ENCODE measurements around the gene MYO1D. TPM values are rescaled to one million over a fixed set of nuclear protein-coding genes. Genes with fewer than 3 reads are reported as not detected.

Gene MYO1D
- total and polyA plus RNA-seq, 2 donors (not counting 1 experiment from before 2014, with no cell fraction given), result 5.4 to 26.7 TPM

DNA sequence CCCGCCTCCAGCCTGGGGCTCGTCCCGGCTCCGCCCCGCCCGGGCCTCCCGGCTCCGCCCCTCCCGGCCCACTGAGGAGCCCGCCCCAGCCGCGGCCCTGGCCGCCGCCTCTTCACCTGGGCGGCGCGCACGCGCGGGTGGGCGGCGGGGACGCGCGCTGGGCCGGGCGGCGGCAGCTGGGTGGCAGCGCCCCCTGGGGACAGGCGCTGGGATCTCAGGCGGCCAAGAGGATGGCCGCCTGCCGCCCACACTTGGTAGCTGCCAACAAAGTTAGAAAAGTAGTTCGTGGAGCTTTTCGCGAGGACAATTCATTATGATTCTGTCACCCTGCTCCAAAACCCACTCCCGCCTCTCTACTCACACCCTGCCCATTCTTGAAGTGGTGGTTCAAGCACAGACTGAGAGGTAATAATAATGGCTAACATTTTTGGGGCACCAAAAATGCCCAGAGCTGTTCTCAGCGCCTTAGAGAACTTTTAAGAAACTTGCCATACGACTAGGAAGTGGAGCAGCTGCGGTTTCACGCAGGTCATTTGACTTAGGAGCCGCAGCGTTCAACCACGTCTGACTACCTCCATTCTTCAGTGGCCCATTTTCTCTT, 340 bp upstream of the MYO1D start:
- Mint-ChIP-seq H3K9me3 (ENCODE audit: insufficient read depth) (no peaks in the 10 kb centered on the region), H3K4me3 (peak overlapping the region; percentile 85), H3K27ac (peak overlapping the region; percentile 90), H3K27me3 (peaks cover 4% of the 10 kb centered on the region), H3K4me1 (peaks cover 20% of the 10 kb centered on the region)
- Histone ChIP-seq H3K4me1 (ENCODE audit: control insufficient read depth in 2 of 2, insufficient read depth in 2 of 2, low read length in 2 of 2) (peaks cover 12 to 19% of the 10 kb centered on the region in 2 donors), H4K20me1 (ENCODE audit: control insufficient read depth, insufficient read depth, low read length, poor library complexity, severe bottlenecking) (no peaks in the 10 kb centered on the region), H3K27ac (ENCODE audit: low read length in 2 of 2) (peak overlapping the region; percentile 70 to 77), H3K27me3 (replicated peaks in 1 of 4; ENCODE audit: control extremely low read depth in 1 of 4, control insufficient read depth in 3 of 4, insufficient read depth in 4 of 4, low read length in 3 of 4) (no peaks in the 10 kb centered on the region), H3K4me3 (ENCODE audit: control extremely low read depth in 1 of 5, extremely low read depth in 1 of 5, insufficient read depth in 1 of 5, low read depth in 2 of 5, low read length in 4 of 5) (peak overlapping the region in 4 of 5 experiments; percentile 36 to 85 (median 75)), H3K9ac (ENCODE audit: low read length) (peak overlapping the region; percentile 74), H3K36me3 (replicated peaks in 1 of 2; ENCODE audit: control extremely low read depth in 1 of 2, control insufficient read depth in 1 of 2, extremely low read depth in 1 of 2, insufficient read depth in 2 of 2, low read length in 1 of 2) (no peaks in the 10 kb centered on the region), H3K9me3 (ENCODE audit: control extremely low read depth in 1 of 3, control insufficient read depth in 2 of 3, insufficient read depth in 1 of 3, low read length in 2 of 3) (peaks cover 0 to 2% (median 0%) of the 10 kb centered on the region in 3 donors), H3K4me2 (replicated peaks; ENCODE audit: low read depth, low read length, poor library complexity, severe bottlenecking) (peak overlapping the region; percentile 90), H3K79me2 (ENCODE audit: control insufficient read depth, insufficient read depth, low read length) (peaks cover 3% of the 10 kb centered on the region), H2AFZ (ENCODE audit: insufficient read depth, low read depth, low read length, poor library complexity, severe bottlenecking) (peak overlapping the region; percentile 85)
- intact Hi-C loops (cut with micrococcal nuclease), result loop anchor here (1.0 to 10.0 kb wide), 7 partner anchors 33 to 522 kb away; partner anchors contain the start of genes CDK5R1, PSMD11 and ZNF207
- POLR2A ChIA-PET, result interaction anchor here (0.5 to 1.2 kb wide), 2 partner anchors 48 to 421 kb away, joined by 4 read pairs; no protein-coding TSS in a partner anchor
- DNase-seq, result peak; percentile 96
- under 1% methylated on average over 36 of the region's 44 CpGs for WGBS (ENCODE audit: insufficient coverage)
- TF ChIP-seq EZH2 (IDR thresholded peaks at IDR 0.05; ENCODE audit: borderline replicate concordance, insufficient read depth, low read depth, low read length, poor library complexity, severe bottlenecking), result no peak
- TF ChIP-seq, protein P1, sequence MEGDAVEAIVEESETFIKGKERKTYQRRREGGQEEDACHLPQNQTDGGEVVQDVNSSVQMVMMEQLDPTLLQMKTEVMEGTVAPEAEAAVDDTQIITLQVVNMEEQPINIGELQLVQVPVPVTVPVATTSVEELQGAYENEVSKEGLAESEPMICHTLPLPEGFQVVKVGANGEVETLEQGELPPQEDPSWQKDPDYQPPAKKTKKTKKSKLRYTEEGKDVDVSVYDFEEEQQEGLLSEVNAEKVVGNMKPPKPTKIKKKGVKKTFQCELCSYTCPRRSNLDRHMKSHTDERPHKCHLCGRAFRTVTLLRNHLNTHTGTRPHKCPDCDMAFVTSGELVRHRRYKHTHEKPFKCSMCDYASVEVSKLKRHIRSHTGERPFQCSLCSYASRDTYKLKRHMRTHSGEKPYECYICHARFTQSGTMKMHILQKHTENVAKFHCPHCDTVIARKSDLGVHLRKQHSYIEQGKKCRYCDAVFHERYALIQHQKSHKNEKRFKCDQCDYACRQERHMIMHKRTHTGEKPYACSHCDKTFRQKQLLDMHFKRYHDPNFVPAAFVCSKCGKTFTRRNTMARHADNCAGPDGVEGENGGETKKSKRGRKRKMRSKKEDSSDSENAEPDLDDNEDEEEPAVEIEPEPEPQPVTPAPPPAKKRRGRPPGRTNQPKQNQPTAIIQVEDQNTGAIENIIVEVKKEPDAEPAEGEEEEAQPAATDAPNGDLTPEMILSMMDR (IDR thresholded peaks at IDR 0.05), result peak; percentile 77
- CTCF ChIA-PET, result interaction anchor here (0.8 to 8.7 kb wide), 39 partner anchors 9 to 1364 kb away, joined by 3 to 175 read pairs (median 6); partner anchors contain the start of gene PSMD11
- peak; percentile 94 for ATAC-seq (ENCODE audit: low read depth)
